IMR-90 (cell line): ENCODE results near the gene PRKACG. TPM values are rescaled to one million over a fixed set of nuclear protein-coding genes. Genes with fewer than 3 reads are reported as not detected.

ENCODE experiments used
- ATAC-seq: fragments of 200-7000 bp; cut with Tn5 transposase; 2 replicates; pipeline ENCODE4 v1.9.1; 2020; ENCODE audit warnings: low read depth, mild to moderate bottlenecking, moderate library complexity
- BruUV-seq: library from RNA; stranded (reverse); fragments of 400-500 nt; replicated peaks from 2 replicates; lab custom pipeline; 2021; lab: Mats Ljungman, UMichigan
- CTCF ChIA-PET: fragments of 300-600 bp; formaldehyde crosslinking; extraction: SDS; loops from one replicate; lab custom pipeline; 2021; ENCODE audit warnings: antibody characterized with exemption; lab: Yijun Ruan, JAX
- POLR2A ChIA-PET: fragments of 300-600 bp; sonication (Branson Sonifier 250); formaldehyde crosslinking; loops from one replicate; lab custom pipeline; 2022; ENCODE audit warnings: antibody characterized with exemption; ENCODE audit not compliant: unreplicated experiment; lab: Charles Lee
- DNase-seq: peaks from one replicate; pipeline ENCODE4 v3.0.0; 2013
- H2AFZ ChIP-seq: replicated peaks from 2 replicates; pipeline ENCODE3; 2013; ENCODE audit warnings: low read length, mild to moderate bottlenecking; ENCODE audit not compliant: poor library complexity
- H2AK5ac ChIP-seq: 2 replicates; pipeline ENCODE4 v1.6.1; 2013; ENCODE audit warnings: low read depth, low read length, inconsistent platforms
- H2AK9ac ChIP-seq: replicated peaks from 2 replicates; pipeline ENCODE3; 2013; ENCODE audit warnings: mild to moderate bottlenecking, low read depth, low read length, moderate library complexity; ENCODE audit not compliant: poor library complexity
- H2BK120ac ChIP-seq: 2 replicates; pipeline ENCODE4 v1.6.1; 2013; ENCODE audit warnings: low read depth, low read length, inconsistent platforms
- H2BK15ac ChIP-seq: 3 replicates; pipeline ENCODE4 v1.6.1; 2013; ENCODE audit warnings: low read depth, low read length, inconsistent platforms
- H2BK20ac ChIP-seq: 2 replicates; pipeline ENCODE4 v1.6.1; 2013; ENCODE audit warnings: low read depth, mild to moderate bottlenecking, inconsistent platforms, low read length, moderate library complexity
- H2BK5ac ChIP-seq: 2 replicates; pipeline ENCODE4 v1.6.1; 2013; ENCODE audit warnings: mild to moderate bottlenecking, low read depth, low read length, inconsistent platforms; ENCODE audit not compliant: poor library complexity, severe bottlenecking
- H3K14ac ChIP-seq: replicated peaks from 2 replicates; pipeline ENCODE4 v1.6.1; 2013; ENCODE audit warnings: low read depth, low read length, inconsistent platforms
- H3K18ac ChIP-seq: 2 replicates; pipeline ENCODE4 v1.6.1; 2013; ENCODE audit warnings: low read depth, low read length, control low read depth
- H3K23ac ChIP-seq: 2 replicates; pipeline ENCODE4 v1.6.1; 2013; ENCODE audit warnings: low read depth, low read length, inconsistent platforms
- H3K27ac ChIP-seq: 2 replicates; pipeline ENCODE4 v1.5.1; 2013; ENCODE audit warnings: mild to moderate bottlenecking, control low read depth, low read length; ENCODE audit not compliant: insufficient read depth
- H3K27me3 ChIP-seq: 2 replicates; pipeline ENCODE4 v1.6.1; 2013; ENCODE audit warnings: low read length; ENCODE audit not compliant: control insufficient read depth, insufficient read depth
- H3K36me3 ChIP-seq: 2 replicates; pipeline ENCODE4 v1.6.1; 2013; ENCODE audit warnings: low read length, mixed read lengths; ENCODE audit not compliant: control insufficient read depth, insufficient read depth
- H3K4ac ChIP-seq: 2 replicates; pipeline ENCODE4 v1.6.1; 2013; ENCODE audit warnings: low read depth, low read length, inconsistent platforms
- H3K4me1 ChIP-seq: 2 replicates; pipeline ENCODE4 v1.6.1; 2013; ENCODE audit warnings: low read length, mixed read lengths; ENCODE audit not compliant: control insufficient read depth, insufficient read depth
- H3K4me2 ChIP-seq: 2 replicates; pipeline ENCODE4 v1.6.1; 2013; ENCODE audit warnings: low read depth, mild to moderate bottlenecking, control low read depth, low read length, moderate library complexity
- H3K4me3 ChIP-seq: 2 replicates; pipeline ENCODE4 v1.5.1; 2013; ENCODE audit warnings: low read depth, mild to moderate bottlenecking, control low read depth, low read length, moderate library complexity; ENCODE audit not compliant: insufficient read depth
- H3K56ac ChIP-seq: 2 replicates; pipeline ENCODE4 v1.6.1; 2013; ENCODE audit warnings: low read length, inconsistent platforms; ENCODE audit not compliant: insufficient read depth; ENCODE audit errors: extremely low read depth
- H3K79me1 ChIP-seq, 2 experiments: 2 replicates each; pipeline ENCODE4 v1.6.1; 2013; ENCODE audit warnings: low read length in 2 of 2, inconsistent platforms in 1 of 2, low read depth in 1 of 2
- H3K9ac ChIP-seq: 2 replicates; pipeline ENCODE4 v1.6.1; 2013; ENCODE audit warnings: low read depth, low read length, control low read depth
- H3K9me1 ChIP-seq: 2 replicates; pipeline ENCODE4 v1.6.1; 2013; ENCODE audit warnings: low read length, inconsistent platforms; ENCODE audit not compliant: insufficient read depth
- H3K9me3 ChIP-seq: 2 replicates; pipeline ENCODE4 v1.6.1; 2013; ENCODE audit warnings: low read length; ENCODE audit not compliant: control insufficient read depth, insufficient read depth
- H4K20me1 ChIP-seq: 2 replicates; pipeline ENCODE4 v1.6.1; 2013; ENCODE audit warnings: low read length, inconsistent platforms; ENCODE audit not compliant: insufficient read depth
- H4K5ac ChIP-seq: 2 replicates; pipeline ENCODE4 v1.6.1; 2013; ENCODE audit warnings: mild to moderate bottlenecking, low read depth, low read length, control low read depth
- H4K8ac ChIP-seq, 2 experiments: 2 replicates each; pipeline ENCODE4 v1.6.1; 2013; ENCODE audit warnings: low read depth in 2 of 2, low read length in 2 of 2, control low read depth in 1 of 2, inconsistent platforms in 1 of 2
- H4K91ac ChIP-seq: 2 replicates; pipeline ENCODE4 v1.6.1; 2013; ENCODE audit warnings: low read depth, low read length, inconsistent platforms; ENCODE audit not compliant: insufficient read depth
- BHLHE40 ChIP-seq: fragments of 150-350 bp; IDR thresholded peaks from 2 replicates; pipeline ENCODE4 v1.6.1; 2016; ENCODE audit warnings: mild to moderate bottlenecking, low read depth, low read length
- CEBPB ChIP-seq: IDR thresholded peaks from 2 replicates; pipeline ENCODE4 v1.6.1; 2012; ENCODE audit warnings: low read depth, low read length, improper control_type of control experiment
- CHD1 ChIP-seq: IDR thresholded peaks from 2 replicates; pipeline ENCODE4 v1.6.1; 2012; ENCODE audit warnings: low read depth, low read length, improper control_type of control experiment
- FOS ChIP-seq: fragments of 150-350 bp; IDR thresholded peaks from 2 replicates; pipeline ENCODE4 v1.6.1; 2016; ENCODE audit warnings: low read depth, low read length
- MAFK ChIP-seq: IDR thresholded peaks from 2 replicates; pipeline ENCODE4 v1.6.1; 2012; ENCODE audit warnings: low read depth, low read length, improper control_type of control experiment
- MAZ ChIP-seq: IDR thresholded peaks from 2 replicates; pipeline ENCODE4 v1.6.1; 2012; ENCODE audit warnings: low read depth, mild to moderate bottlenecking, low read length, improper control_type of control experiment, moderate library complexity, borderline replicate concordance
- MXI1 ChIP-seq: IDR thresholded peaks from 2 replicates; pipeline ENCODE4 v1.6.1; 2012; ENCODE audit warnings: low read depth, mild to moderate bottlenecking, low read length, moderate library complexity, borderline replicate concordance
- NFE2L2 ChIP-seq: fragments of 150-350 bp; IDR thresholded peaks from 2 replicates; pipeline ENCODE4 v1.6.1; 2016; ENCODE audit warnings: low read depth, mild to moderate bottlenecking, low read length
- POLR2A ChIP-seq: IDR thresholded peaks from 2 replicates; pipeline ENCODE4 v1.6.1; 2012; ENCODE audit warnings: mild to moderate bottlenecking, low read depth, low read length
- RAD21 ChIP-seq: IDR thresholded peaks from 2 replicates; pipeline ENCODE4 v1.6.1; 2012; ENCODE audit warnings: low read length, improper control_type of control experiment
- RCOR1 ChIP-seq: IDR thresholded peaks from 2 replicates; pipeline ENCODE4 v1.6.1; 2012; ENCODE audit warnings: mild to moderate bottlenecking, low read length, improper control_type of control experiment; ENCODE audit not compliant: insufficient replicate concordance
- RFX5 ChIP-seq: IDR thresholded peaks from 2 replicates; pipeline ENCODE4 v1.8.0; 2012; ENCODE audit warnings: low read depth, mild to moderate bottlenecking, low read length, moderate library complexity
- SMC3 ChIP-seq: fragments of 150-350 bp; IDR thresholded peaks from 2 replicates; pipeline ENCODE4 v1.6.1; 2016; ENCODE audit warnings: low read depth, mild to moderate bottlenecking, antibody characterized with exemption, low read length, moderate library complexity
- WGBS, 2 experiments: methylation state at CpG; one replicate each; pipeline versions ENCODE4 v1.1.5 to v1.1.7; 2013; ENCODE audit warnings: missing lambda C conversion rate in 2 of 2; ENCODE audit not compliant: insufficient read length in 1 of 2; ENCODE audit errors: extremely low coverage in 2 of 2; 5-methylcytosine and 5-hydroxymethylcytosine counted together
- dilution Hi-C: fragments of 300-500 bp; cut with HindIII; formaldehyde crosslinking; loops from one replicate; pipeline ENCODE4 v1.14.3; 2018; ENCODE audit warnings: low sequenced_read_pairs; ENCODE audit not compliant: unreplicated experiment
- in situ Hi-C: fragments of 300-500 bp; cut with MboI; formaldehyde crosslinking; loops from 3 replicates; pipeline ENCODE4 v1.14.3; 2019; ENCODE audit warnings: low sequenced_read_pairs, inconsistent platforms, mixed read lengths
- intact Hi-C: fragments of 100-400 bp; cut with micrococcal nuclease; formaldehyde crosslinking; loops from 2 replicates; pipeline ENCODE4 v1.10.0; 2022
- polyA plus RNA-seq, 3 experiments: library from polyadenylated mRNA; depleted of rRNA; stranded (reverse); fragments of >200 nt; gene quantifications; 2 replicates each; pipeline ENCODE4 v1.2.3, GENCODE V29; 2012; ENCODE audit warnings: low replicate concordance in 1 of 3
- total RNA-seq: library from RNA; depleted of rRNA; stranded (reverse); fragments of >200 nt; gene quantifications from 2 replicates; pipeline ENCODE4 v1.2.3, GENCODE V29; 2012
- TF ChIP-seq, protein P1 (sequence below): fragments of 150-350 bp; IDR thresholded peaks from 2 replicates; pipeline ENCODE4 v1.6.1; 2017; ENCODE audit warnings: mild to moderate bottlenecking, antibody characterized with exemption, low read length, low read depth
- TF ChIP-seq, protein P2 (sequence below): fragments of 150-350 bp; IDR thresholded peaks from 2 replicates; pipeline ENCODE4 v1.6.1; 2016; ENCODE audit warnings: low read depth, mild to moderate bottlenecking, low read length, moderate library complexity, borderline replicate concordance
- TF ChIP-seq, protein P3 (sequence below): conservative IDR thresholded peaks from 2 replicates; pipeline ENCODE4 v1.5.1; 2012; ENCODE audit warnings: mild to moderate bottlenecking, low read depth, low read length, improper control_type of control experiment

The PRKACG gene
- total and polyA plus RNA-seq, 2 of the 4 experiments (the other 2 are of a cell fraction), result not detected

DNA sequence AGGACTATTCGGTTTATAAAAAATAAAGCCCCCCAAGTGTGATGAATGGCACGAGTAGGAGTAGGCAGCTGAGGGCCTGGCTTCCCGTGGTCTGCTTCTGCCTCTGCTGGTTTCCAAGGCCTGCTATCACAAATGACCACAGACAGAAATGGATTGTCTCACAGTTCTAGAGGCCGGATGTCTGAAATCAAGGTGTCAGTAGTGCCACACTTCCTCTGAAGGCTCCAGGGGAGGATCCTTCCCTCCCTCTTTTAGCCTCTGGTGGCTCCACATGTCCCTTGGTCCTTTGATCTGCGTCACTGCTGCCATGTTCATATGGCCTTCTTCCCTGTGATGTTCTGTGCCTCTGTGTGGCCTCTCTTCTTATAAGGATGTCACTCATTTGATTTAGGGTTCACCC, 15.1 kb downstream of the PRKACG start:
- Histone ChIP-seq H4K8ac (no peak overlapping the region), H3K9me1 (no peaks in the 10 kb centered on the region), H3K4me2 (no peak overlapping the region), H2BK120ac (no peak overlapping the region), H2BK5ac (no peak overlapping the region), H2AK9ac (no peak overlapping the region), H3K18ac (no peak overlapping the region), H4K91ac (no peak overlapping the region), H3K36me3 (no peaks in the 10 kb centered on the region), H4K20me1 (no peaks in the 10 kb centered on the region), H3K79me1 (no peaks in the 10 kb centered on the region), H3K4ac (no peak overlapping the region), H3K9me3 (no peaks in the 10 kb centered on the region), H3K4me3 (no peak overlapping the region), H3K27ac (no peak overlapping the region), H3K14ac (no peak overlapping the region), H4K5ac (no peak overlapping the region), H3K56ac (no peak overlapping the region), H2AFZ (no peak overlapping the region), H3K9ac (no peak overlapping the region), H3K27me3 (peaks cover 11% of the 10 kb centered on the region), H2AK5ac (no peak overlapping the region), H2BK15ac (no peak overlapping the region), H3K4me1 (no peaks in the 10 kb centered on the region), H2BK20ac (no peak overlapping the region), H3K23ac (no peak overlapping the region)
- BruUV-seq, result no TSS peak
- 80% methylated on average over 1 of the region's 5 CpGs; no CpG with 5 or more reads in 1 of the 2 experiments for WGBS, 2 experiments
- dilution Hi-C loops (no loop called here), in situ Hi-C loops (no loop called here), intact Hi-C loops (loop anchor here (1.0 to 10.0 kb wide), 3 partner anchors 20 to 654 kb away; no protein-coding TSS in a partner anchor)
- CTCF ChIA-PET, result interaction anchor here (0.6 to 1.4 kb wide), 6 partner anchors 9 to 1557 kb away, joined by 3 to 6 read pairs (median 4); no protein-coding TSS in a partner anchor
- POLR2A ChIA-PET, result no interaction called here
- ATAC-seq (no peak), DNase-seq (no peak)
- TF ChIP-seq, protein P1, sequence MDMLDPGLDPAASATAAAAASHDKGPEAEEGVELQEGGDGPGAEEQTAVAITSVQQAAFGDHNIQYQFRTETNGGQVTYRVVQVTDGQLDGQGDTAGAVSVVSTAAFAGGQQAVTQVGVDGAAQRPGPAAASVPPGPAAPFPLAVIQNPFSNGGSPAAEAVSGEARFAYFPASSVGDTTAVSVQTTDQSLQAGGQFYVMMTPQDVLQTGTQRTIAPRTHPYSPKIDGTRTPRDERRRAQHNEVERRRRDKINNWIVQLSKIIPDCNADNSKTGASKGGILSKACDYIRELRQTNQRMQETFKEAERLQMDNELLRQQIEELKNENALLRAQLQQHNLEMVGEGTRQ, result no peak
- TF ChIP-seq SMC3, result no peak
- TF ChIP-seq, protein P2, sequence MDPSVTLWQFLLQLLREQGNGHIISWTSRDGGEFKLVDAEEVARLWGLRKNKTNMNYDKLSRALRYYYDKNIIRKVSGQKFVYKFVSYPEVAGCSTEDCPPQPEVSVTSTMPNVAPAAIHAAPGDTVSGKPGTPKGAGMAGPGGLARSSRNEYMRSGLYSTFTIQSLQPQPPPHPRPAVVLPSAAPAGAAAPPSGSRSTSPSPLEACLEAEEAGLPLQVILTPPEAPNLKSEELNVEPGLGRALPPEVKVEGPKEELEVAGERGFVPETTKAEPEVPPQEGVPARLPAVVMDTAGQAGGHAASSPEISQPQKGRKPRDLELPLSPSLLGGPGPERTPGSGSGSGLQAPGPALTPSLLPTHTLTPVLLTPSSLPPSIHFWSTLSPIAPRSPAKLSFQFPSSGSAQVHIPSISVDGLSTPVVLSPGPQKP, result no peak
- TF ChIP-seq POLR2A, result no peak
- TF ChIP-seq CHD1, result no peak
- no peak for TF ChIP-seq FOS
- TF ChIP-seq MAFK, result no peak
- no peak for TF ChIP-seq MXI1
- no peak for TF ChIP-seq RFX5
- no peak for TF ChIP-seq MAZ
- TF ChIP-seq NFE2L2, result no peak
- no peak for TF ChIP-seq RCOR1
- TF ChIP-seq CEBPB, result no peak
- TF ChIP-seq BHLHE40, result no peak
- TF ChIP-seq, protein P3, sequence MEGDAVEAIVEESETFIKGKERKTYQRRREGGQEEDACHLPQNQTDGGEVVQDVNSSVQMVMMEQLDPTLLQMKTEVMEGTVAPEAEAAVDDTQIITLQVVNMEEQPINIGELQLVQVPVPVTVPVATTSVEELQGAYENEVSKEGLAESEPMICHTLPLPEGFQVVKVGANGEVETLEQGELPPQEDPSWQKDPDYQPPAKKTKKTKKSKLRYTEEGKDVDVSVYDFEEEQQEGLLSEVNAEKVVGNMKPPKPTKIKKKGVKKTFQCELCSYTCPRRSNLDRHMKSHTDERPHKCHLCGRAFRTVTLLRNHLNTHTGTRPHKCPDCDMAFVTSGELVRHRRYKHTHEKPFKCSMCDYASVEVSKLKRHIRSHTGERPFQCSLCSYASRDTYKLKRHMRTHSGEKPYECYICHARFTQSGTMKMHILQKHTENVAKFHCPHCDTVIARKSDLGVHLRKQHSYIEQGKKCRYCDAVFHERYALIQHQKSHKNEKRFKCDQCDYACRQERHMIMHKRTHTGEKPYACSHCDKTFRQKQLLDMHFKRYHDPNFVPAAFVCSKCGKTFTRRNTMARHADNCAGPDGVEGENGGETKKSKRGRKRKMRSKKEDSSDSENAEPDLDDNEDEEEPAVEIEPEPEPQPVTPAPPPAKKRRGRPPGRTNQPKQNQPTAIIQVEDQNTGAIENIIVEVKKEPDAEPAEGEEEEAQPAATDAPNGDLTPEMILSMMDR, result no peak
- no peak for TF ChIP-seq RAD21
